Liver (tissue), 9 donors: ENCODE measurements around the gene GAS7. TPM values are rescaled to one million over a fixed set of nuclear protein-coding genes. Genes with fewer than 3 reads are reported as not detected.

Experiments used
- DNase-seq: peaks from one replicate; pipeline ENCODE4 v3.0.0-alpha.2; 2017; ENCODE audit warnings: low spot score
- H3K27ac ChIP-seq, 2 donors: one replicate each; pipeline ENCODE4 v1.7.0; 2013; ENCODE audit warnings: inconsistent platforms in 2 of 2, low read length in 2 of 2, control low read depth in 1 of 2, low read depth in 1 of 2, mild to moderate bottlenecking in 1 of 2
- H3K27me3 ChIP-seq, 4 donors: one replicate each; pipeline versions ENCODE4 v1.6.1 to v1.7.0; 2013; ENCODE audit warnings: low read length in 3 of 4, inconsistent platforms in 1 of 4, mild to moderate bottlenecking in 1 of 4, moderate library complexity in 1 of 4; ENCODE audit not compliant: control insufficient read depth in 4 of 4, insufficient read depth in 4 of 4
- H3K36me3 ChIP-seq, 4 donors: one replicate each; pipeline versions ENCODE4 v1.6.1 to v1.7.0; 2013; ENCODE audit warnings: low read length in 3 of 4, mild to moderate bottlenecking in 3 of 4, low read depth in 1 of 4, moderate library complexity in 1 of 4; ENCODE audit not compliant: control insufficient read depth in 4 of 4, insufficient read depth in 3 of 4
- H3K4me1 ChIP-seq, 4 donors: one replicate each; pipeline versions ENCODE4 v1.6.1 to v1.7.0; 2013; ENCODE audit warnings: low read length in 3 of 4, mild to moderate bottlenecking in 3 of 4, moderate library complexity in 1 of 4; ENCODE audit not compliant: control insufficient read depth in 4 of 4, insufficient read depth in 4 of 4
- H3K4me3 ChIP-seq, 3 donors: one replicate each; pipeline versions ENCODE4 v1.6.1 to v1.7.0; 2013; ENCODE audit warnings: low read length in 3 of 3, control low read depth in 1 of 3, low read depth in 1 of 3, mild to moderate bottlenecking in 1 of 3
- H3K9ac ChIP-seq, 2 donors: one replicate each; pipeline ENCODE4 v1.7.0; 2013; ENCODE audit warnings: low read length in 2 of 2, mild to moderate bottlenecking in 2 of 2, moderate library complexity in 2 of 2, control low read depth in 1 of 2, low read depth in 1 of 2
- H3K9me3 ChIP-seq, 4 donors: one replicate each; pipeline versions ENCODE4 v1.6.1 to v1.7.0; 2013; ENCODE audit warnings: low read length in 3 of 4; ENCODE audit not compliant: control insufficient read depth in 4 of 4
- EGR1 ChIP-seq, 2 donors: IDR thresholded peaks; 2 replicates each; pipeline ENCODE4 v1.6.1; 2016 to 2018; ENCODE audit warnings: antibody characterized with exemption in 2 of 2, low read depth in 2 of 2
- FOXA1 ChIP-seq: IDR thresholded peaks from 2 replicates; pipeline ENCODE4 v1.6.1; 2016; ENCODE audit warnings: antibody characterized with exemption
- FOXA2 ChIP-seq: IDR thresholded peaks from 2 replicates; pipeline ENCODE4 v1.6.1; 2016; ENCODE audit warnings: antibody characterized with exemption
- GABPA ChIP-seq, 2 donors: IDR thresholded peaks in 1 of 2; conservative IDR thresholded peaks in 1 of 2; 2 replicates each; pipeline ENCODE4 v1.6.1; 2016; ENCODE audit warnings: antibody characterized with exemption in 2 of 2, mild to moderate bottlenecking in 1 of 2, moderate library complexity in 1 of 2
- HNF4A ChIP-seq, 2 donors: conservative IDR thresholded peaks; 2 replicates each; pipeline ENCODE4 v1.6.1; 2016; ENCODE audit warnings: antibody characterized with exemption in 2 of 2, mild to moderate bottlenecking in 2 of 2
- HNF4G ChIP-seq: IDR thresholded peaks from 2 replicates; pipeline ENCODE4 v1.6.1; 2016; ENCODE audit warnings: antibody characterized with exemption
- JUND ChIP-seq, 2 donors: IDR thresholded peaks; 2 replicates each; pipeline ENCODE4 v1.6.1; 2016; ENCODE audit warnings: antibody characterized with exemption in 2 of 2
- NR2F2 ChIP-seq: IDR thresholded peaks from 2 replicates; pipeline ENCODE4 v1.6.1; 2016; ENCODE audit warnings: antibody characterized with exemption
- RAD21 ChIP-seq, 2 donors: IDR thresholded peaks; 2 replicates each; pipeline ENCODE4 v1.6.1; 2016; ENCODE audit warnings: antibody characterized with exemption in 2 of 2, mild to moderate bottlenecking in 2 of 2
- RXRA ChIP-seq, 2 donors: IDR thresholded peaks; 2 replicates each; pipeline ENCODE4 v1.6.1; 2017 to 2018; ENCODE audit warnings: antibody characterized with exemption in 2 of 2, mild to moderate bottlenecking in 1 of 2
- SP1 ChIP-seq: IDR thresholded peaks from 2 replicates; pipeline ENCODE4 v1.6.1; 2018; ENCODE audit warnings: antibody characterized with exemption, mild to moderate bottlenecking
- TAF1 ChIP-seq: conservative IDR thresholded peaks from 2 replicates; pipeline ENCODE4 v1.6.1; 2016; ENCODE audit warnings: antibody characterized with exemption, mild to moderate bottlenecking
- YY1 ChIP-seq: IDR thresholded peaks from 2 replicates; pipeline ENCODE4 v1.6.1; 2016; ENCODE audit warnings: antibody characterized with exemption, mild to moderate bottlenecking
- WGBS: extraction: QIAGEN DNeasy Blood & Tissue Kit; methylation state at CpG from one replicate; pipeline ENCODE4 v1.1.7; 2013; 5-methylcytosine and 5-hydroxymethylcytosine counted together
- polyA plus RNA-seq, 2 donors: library from polyadenylated mRNA; stranded (reverse) in 1 of 2; unstranded in 1 of 2; fragments of 200-250 nt in 1 of 2; fragments of >200 nt in 1 of 2; fragmentation: Nextera tagmentation in 1 of 2; extraction: Ambion mirVana in 1 of 2; gene quantifications; one replicate each; pipeline versions ENCODE4 v1.2.1 to v1.2.3, GENCODE V29; 2013 to 2015
- total RNA-seq, 2 donors: library from RNA; depleted of rRNA; stranded (reverse); fragments of >200 nt; gene quantifications; one replicate each; pipeline ENCODE4 v1.2.3, GENCODE V29; 2014
- TF ChIP-seq, protein P1 (sequence below): IDR thresholded peaks from 2 replicates; pipeline ENCODE4 v1.6.1; 2016; ENCODE audit warnings: antibody characterized with exemption
- TF ChIP-seq, protein P2 (sequence below): IDR thresholded peaks from 2 replicates; pipeline ENCODE4 v1.6.1; 2016; ENCODE audit warnings: antibody characterized with exemption
- TF ChIP-seq, protein P3 (sequence below): fragments of 150-350 bp; IDR thresholded peaks from 2 replicates; pipeline ENCODE4 v1.5.1; 2017; ENCODE audit warnings: improper control_type of control experiment, low read depth, low read length; ENCODE audit not compliant: missing input control
- TF ChIP-seq, protein P4 (sequence below): IDR thresholded peaks from 2 replicates; pipeline ENCODE4 v1.6.1; 2016; ENCODE audit warnings: antibody characterized with exemption, mild to moderate bottlenecking
- TF ChIP-seq, protein P5 (sequence below): IDR thresholded peaks from 2 replicates; pipeline ENCODE4 v1.6.1; 2016; ENCODE audit warnings: antibody characterized with exemption
- donor health status: healthy.
- donor health status: healthy.
- donor health status: healthy.
- donor health status: healthy.
- donor health status: healthy.

Gene GAS7
- total and polyA plus RNA-seq, 4 donors: 0.79 to 6.1 (median 2.5) TPM

DNA sequence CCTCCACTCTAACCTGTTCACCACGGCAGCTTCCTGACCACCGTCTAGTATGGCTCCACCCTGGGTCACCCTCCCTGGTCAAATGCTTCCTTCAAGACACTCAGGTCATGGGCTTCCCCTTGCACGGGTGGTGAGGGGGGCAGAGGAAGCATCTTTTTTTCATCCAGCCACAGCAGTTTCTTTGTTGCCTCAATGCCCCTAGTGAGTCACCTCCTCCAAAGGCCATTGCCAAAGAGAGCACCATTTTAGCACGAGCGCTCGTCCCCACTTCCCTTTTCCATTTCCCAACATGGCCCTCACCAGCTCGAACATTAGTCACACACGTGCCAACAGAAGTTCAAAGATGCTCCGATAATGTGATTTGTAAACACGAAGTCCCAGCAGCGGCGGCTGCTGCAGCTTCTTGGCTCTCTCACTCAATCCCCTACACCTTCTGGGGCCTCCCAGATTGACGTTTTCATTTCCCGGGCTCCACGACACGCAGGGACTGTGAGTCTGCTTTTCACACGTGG lies 134.6 kb downstream of the GAS7 start:
- 55% methylated on average over 17 of the region's 17 CpGs for whole genome bisulfite sequencing
- TF ChIP-seq YY1 (peak; percentile 18), JUND (IDR thresholded peaks at IDR 0.05) (peak in 1 of 2 donors; percentile 21), RXRA (IDR thresholded peaks at IDR 0.05) (no peak)
- peaks cover 0 to 2% (median 0%) of the 10 kb centered on the region in 4 donors for H3K27me3 ChIP-seq
- no peaks in the 10 kb centered on the region for H3K36me3 ChIP-seq
- no peak for DNase-seq
- H3K9me3 ChIP-seq: peaks cover 1 to 3% (median 3%) of the 10 kb centered on the region in 4 donors
- H3K4me1 ChIP-seq: peaks cover 0 to 8% (median 0%) of the 10 kb centered on the region in 4 donors
- no peak overlapping the region for H3K27ac ChIP-seq
- no peak overlapping the region for H3K4me3 ChIP-seq
- no peak overlapping the region for H3K9ac ChIP-seq

DNA sequence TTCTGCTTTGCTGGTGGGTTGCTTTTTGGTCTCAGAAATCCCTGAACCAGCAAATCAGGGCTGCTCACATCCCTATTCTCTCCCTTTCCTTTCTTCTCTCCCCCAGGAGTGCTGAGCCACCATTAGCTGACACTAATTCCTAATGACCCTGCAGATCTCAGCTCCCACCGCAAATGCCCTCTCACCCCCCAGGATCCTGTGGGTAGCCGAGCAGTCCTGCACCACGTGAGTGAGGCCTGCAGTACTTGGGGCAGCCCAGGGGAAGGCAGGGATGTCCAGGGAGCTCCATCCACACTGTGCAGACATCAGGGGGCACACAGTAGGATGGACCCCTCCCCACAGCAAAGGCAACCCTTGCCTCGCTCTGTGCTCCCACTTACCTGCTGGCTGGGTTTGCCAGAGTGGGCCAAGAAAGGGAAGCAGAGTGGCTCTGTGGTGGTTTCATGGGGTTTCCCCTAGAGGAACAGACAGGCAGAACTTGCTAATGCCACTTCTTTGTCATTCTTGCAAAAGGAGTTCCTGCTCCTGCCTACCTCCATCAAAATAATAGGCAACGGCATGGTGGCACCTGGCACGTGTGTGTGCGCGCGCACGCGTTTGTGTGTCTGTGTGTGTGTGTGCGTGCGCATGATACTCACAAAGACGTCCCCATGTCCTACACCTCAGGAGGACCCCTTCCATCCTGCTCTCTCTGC lies 135.6 kb downstream of the GAS7 start:
- Histone ChIP-seq H3K27me3 (peaks cover 0 to 2% (median 0%) of the 10 kb centered on the region in 4 donors), H3K4me1 (peaks cover 0 to 8% (median 0%) of the 10 kb centered on the region in 4 donors), H3K27ac (peak overlapping the region in 1 of 2 donors; percentile 18), H3K9ac (no peak overlapping the region), H3K4me3 (no peak overlapping the region), H3K36me3 (no peaks in the 10 kb centered on the region), H3K9me3 (peaks cover 1 to 3% (median 3%) of the 10 kb centered on the region in 4 donors)
- TF ChIP-seq, protein P1, sequence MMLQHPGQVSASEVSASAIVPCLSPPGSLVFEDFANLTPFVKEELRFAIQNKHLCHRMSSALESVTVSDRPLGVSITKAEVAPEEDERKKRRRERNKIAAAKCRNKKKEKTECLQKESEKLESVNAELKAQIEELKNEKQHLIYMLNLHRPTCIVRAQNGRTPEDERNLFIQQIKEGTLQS: no peak
- TF ChIP-seq, protein P2, sequence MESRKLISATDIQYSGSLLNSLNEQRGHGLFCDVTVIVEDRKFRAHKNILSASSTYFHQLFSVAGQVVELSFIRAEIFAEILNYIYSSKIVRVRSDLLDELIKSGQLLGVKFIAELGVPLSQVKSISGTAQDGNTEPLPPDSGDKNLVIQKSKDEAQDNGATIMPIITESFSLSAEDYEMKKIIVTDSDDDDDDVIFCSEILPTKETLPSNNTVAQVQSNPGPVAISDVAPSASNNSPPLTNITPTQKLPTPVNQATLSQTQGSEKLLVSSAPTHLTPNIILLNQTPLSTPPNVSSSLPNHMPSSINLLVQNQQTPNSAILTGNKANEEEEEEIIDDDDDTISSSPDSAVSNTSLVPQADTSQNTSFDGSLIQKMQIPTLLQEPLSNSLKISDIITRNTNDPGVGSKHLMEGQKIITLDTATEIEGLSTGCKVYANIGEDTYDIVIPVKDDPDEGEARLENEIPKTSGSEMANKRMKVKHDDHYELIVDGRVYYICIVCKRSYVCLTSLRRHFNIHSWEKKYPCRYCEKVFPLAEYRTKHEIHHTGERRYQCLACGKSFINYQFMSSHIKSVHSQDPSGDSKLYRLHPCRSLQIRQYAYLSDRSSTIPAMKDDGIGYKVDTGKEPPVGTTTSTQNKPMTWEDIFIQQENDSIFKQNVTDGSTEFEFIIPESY: no peak
- no peak for TF ChIP-seq FOXA1
- TF ChIP-seq, protein P3, sequence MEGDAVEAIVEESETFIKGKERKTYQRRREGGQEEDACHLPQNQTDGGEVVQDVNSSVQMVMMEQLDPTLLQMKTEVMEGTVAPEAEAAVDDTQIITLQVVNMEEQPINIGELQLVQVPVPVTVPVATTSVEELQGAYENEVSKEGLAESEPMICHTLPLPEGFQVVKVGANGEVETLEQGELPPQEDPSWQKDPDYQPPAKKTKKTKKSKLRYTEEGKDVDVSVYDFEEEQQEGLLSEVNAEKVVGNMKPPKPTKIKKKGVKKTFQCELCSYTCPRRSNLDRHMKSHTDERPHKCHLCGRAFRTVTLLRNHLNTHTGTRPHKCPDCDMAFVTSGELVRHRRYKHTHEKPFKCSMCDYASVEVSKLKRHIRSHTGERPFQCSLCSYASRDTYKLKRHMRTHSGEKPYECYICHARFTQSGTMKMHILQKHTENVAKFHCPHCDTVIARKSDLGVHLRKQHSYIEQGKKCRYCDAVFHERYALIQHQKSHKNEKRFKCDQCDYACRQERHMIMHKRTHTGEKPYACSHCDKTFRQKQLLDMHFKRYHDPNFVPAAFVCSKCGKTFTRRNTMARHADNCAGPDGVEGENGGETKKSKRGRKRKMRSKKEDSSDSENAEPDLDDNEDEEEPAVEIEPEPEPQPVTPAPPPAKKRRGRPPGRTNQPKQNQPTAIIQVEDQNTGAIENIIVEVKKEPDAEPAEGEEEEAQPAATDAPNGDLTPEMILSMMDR: no peak
- no peak for TF ChIP-seq NR2F2
- no peak for TF ChIP-seq RAD21 (IDR thresholded peaks at IDR 0.05)
- no peak for TF ChIP-seq YY1
- TF ChIP-seq HNF4G: no peak
- no peak for TF ChIP-seq TAF1
- TF ChIP-seq RXRA (IDR thresholded peaks at IDR 0.05): no peak
- TF ChIP-seq, protein P4, sequence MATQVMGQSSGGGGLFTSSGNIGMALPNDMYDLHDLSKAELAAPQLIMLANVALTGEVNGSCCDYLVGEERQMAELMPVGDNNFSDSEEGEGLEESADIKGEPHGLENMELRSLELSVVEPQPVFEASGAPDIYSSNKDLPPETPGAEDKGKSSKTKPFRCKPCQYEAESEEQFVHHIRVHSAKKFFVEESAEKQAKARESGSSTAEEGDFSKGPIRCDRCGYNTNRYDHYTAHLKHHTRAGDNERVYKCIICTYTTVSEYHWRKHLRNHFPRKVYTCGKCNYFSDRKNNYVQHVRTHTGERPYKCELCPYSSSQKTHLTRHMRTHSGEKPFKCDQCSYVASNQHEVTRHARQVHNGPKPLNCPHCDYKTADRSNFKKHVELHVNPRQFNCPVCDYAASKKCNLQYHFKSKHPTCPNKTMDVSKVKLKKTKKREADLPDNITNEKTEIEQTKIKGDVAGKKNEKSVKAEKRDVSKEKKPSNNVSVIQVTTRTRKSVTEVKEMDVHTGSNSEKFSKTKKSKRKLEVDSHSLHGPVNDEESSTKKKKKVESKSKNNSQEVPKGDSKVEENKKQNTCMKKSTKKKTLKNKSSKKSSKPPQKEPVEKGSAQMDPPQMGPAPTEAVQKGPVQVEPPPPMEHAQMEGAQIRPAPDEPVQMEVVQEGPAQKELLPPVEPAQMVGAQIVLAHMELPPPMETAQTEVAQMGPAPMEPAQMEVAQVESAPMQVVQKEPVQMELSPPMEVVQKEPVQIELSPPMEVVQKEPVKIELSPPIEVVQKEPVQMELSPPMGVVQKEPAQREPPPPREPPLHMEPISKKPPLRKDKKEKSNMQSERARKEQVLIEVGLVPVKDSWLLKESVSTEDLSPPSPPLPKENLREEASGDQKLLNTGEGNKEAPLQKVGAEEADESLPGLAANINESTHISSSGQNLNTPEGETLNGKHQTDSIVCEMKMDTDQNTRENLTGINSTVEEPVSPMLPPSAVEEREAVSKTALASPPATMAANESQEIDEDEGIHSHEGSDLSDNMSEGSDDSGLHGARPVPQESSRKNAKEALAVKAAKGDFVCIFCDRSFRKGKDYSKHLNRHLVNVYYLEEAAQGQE: no peak
- TF ChIP-seq SP1: no peak
- TF ChIP-seq JUND (IDR thresholded peaks at IDR 0.05): no peak
- TF ChIP-seq FOXA2: no peak
- TF ChIP-seq HNF4A (conservative IDR thresholded peaks at IDR 0.05): no peak
- no peak for TF ChIP-seq GABPA (IDR thresholded peaks at IDR 0.05 in 1 of 2, conservative IDR thresholded peaks at IDR 0.05 in 1 of 2)
- TF ChIP-seq, protein P5, sequence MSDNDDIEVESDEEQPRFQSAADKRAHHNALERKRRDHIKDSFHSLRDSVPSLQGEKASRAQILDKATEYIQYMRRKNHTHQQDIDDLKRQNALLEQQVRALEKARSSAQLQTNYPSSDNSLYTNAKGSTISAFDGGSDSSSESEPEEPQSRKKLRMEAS: no peak
- TF ChIP-seq EGR1 (IDR thresholded peaks at IDR 0.05; ENCODE audit: low read depth in 2 of 2): no peak
- whole genome bisulfite sequencing: 76% methylated on average over 14 of the region's 14 CpGs
- DNase-seq: no peak
